HEK293T (cell line): ENCODE data around the gene PLCB4.

Experiments
- CTCF ChIA-PET: fragments of 350-600 bp; formaldehyde crosslinking; extraction: SDS; loops from one replicate; lab custom pipeline; 2021; ENCODE audit warnings: antibody characterized with exemption, inconsistent platforms; lab: Yijun Ruan, JAX
- POLR2A ChIA-PET: fragments of 350-600 bp; formaldehyde crosslinking; extraction: SDS; loops from one replicate; lab custom pipeline; 2020; ENCODE audit warnings: antibody characterized with exemption, inconsistent platforms; lab: Yijun Ruan, JAX
- DNase-seq: peaks from one replicate; pipeline ENCODE4 v3.0.0; 2012; ENCODE audit warnings: mixed read lengths; ENCODE audit errors: extremely low spot score
- ARNT ChIP-seq: fragments of 450-650 bp; IDR thresholded peaks from 2 replicates; pipeline ENCODE4 v1.6.1; 2017; ENCODE audit warnings: mild to moderate bottlenecking
- BHLHE40 ChIP-seq: fragments of 450-650 bp; IDR thresholded peaks from 2 replicates; pipeline ENCODE4 v1.6.1; 2016; ENCODE audit warnings: mild to moderate bottlenecking, moderate library complexity, borderline replicate concordance
- CTBP1 ChIP-seq: fragments of 450-650 bp; IDR thresholded peaks from 2 replicates; pipeline ENCODE4 v1.6.1; 2016; ENCODE audit warnings: borderline replicate concordance
- ELF4 ChIP-seq: fragments of 450-650 bp; IDR thresholded peaks from 2 replicates; pipeline ENCODE4 v1.6.1; 2017; ENCODE audit warnings: antibody characterized with exemption
- FOXA1 ChIP-seq: fragments of 450-650 bp; IDR thresholded peaks from 2 replicates; pipeline ENCODE4 v1.6.1; 2016; ENCODE audit warnings: mild to moderate bottlenecking
- FOXK2 ChIP-seq: fragments of 450-650 bp; IDR thresholded peaks from 2 replicates; pipeline ENCODE4 v1.6.1; 2016; ENCODE audit warnings: mild to moderate bottlenecking
- FOXM1 ChIP-seq: fragments of 450-650 bp; IDR thresholded peaks from 2 replicates; pipeline ENCODE4 v1.6.1; 2017; ENCODE audit warnings: mild to moderate bottlenecking, borderline replicate concordance
- HDGF ChIP-seq: fragments of 450-650 bp; IDR thresholded peaks from 2 replicates; pipeline ENCODE4 v1.6.1; 2017; ENCODE audit warnings: antibody characterized with exemption, borderline replicate concordance
- L3MBTL2 ChIP-seq: fragments of 450-650 bp; conservative IDR thresholded peaks from 2 replicates; pipeline ENCODE4 v1.6.1; 2016; ENCODE audit warnings: mild to moderate bottlenecking
- LEF1 ChIP-seq: fragments of 450-650 bp; IDR thresholded peaks from 2 replicates; pipeline ENCODE4 v1.6.1; 2017; ENCODE audit warnings: mild to moderate bottlenecking, borderline replicate concordance
- NFRKB ChIP-seq: fragments of 450-650 bp; IDR thresholded peaks from 2 replicates; pipeline ENCODE4 v1.6.1; 2016; ENCODE audit warnings: mild to moderate bottlenecking, moderate library complexity
- SP1 ChIP-seq: fragments of 450-650 bp; IDR thresholded peaks from 2 replicates; pipeline ENCODE4 v1.6.1; 2017
- SUZ12 ChIP-seq: fragments of 450-650 bp; IDR thresholded peaks from 2 replicates; pipeline ENCODE4 v1.6.1; 2016; ENCODE audit warnings: mild to moderate bottlenecking
- TARDBP ChIP-seq: fragments of 450-650 bp; IDR thresholded peaks from 2 replicates; pipeline ENCODE4 v1.6.1; 2016
- ZNF384 ChIP-seq: fragments of 450-650 bp; IDR thresholded peaks from 2 replicates; pipeline ENCODE4 v1.6.1; 2016
- TF ChIP-seq, protein P1 (sequence below): fragments of 450-650 bp; IDR thresholded peaks from 2 replicates; pipeline ENCODE4 v1.6.1; 2016

The PLCB4 gene

DNA sequence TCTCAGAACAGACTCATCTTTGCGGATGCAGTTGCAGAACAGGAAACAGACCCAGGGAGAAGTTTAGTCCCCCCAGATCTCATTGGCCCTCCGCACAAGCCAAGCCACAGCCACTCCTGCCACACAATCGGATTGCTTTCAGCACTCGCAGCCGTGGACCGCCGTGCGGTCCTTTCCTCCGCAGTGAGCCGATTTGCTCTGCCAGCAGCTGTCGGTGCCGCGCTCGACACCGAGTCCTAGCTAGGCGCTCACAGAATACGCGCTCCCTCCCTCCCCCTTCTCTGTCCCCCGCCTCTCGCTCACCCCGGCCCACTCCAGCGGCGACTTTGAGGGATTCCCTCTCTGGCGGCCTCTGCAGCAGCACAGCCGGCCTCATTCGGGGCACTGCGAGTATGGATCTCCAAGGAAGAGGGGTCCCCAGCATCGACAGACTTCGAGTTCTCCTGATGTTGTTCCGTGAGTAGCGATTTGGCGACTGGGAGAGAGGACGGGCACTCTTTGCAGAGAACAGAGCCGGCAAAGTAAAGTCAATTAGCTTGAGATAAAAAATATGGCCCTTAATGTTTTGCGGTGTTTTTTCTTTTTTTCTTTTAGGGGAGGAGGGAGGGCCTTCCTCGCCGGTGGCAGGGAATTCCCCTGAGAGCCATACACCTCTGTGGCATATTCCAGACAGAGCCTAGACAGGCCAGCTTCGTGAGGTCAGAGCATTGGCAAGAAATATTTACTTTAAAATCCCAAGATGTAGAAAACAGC is 445.8 kb downstream of the PLCB4 start, which contains the start of gene LAMP5:
Gene LAMP5 (plus strand): TSS at position 130 of the 753 bp plus-strand sequence. CDS start 263 bp downstream, at position 393.
- peak; percentile 60 for DNase-seq
- TF ChIP-seq ZNF384: no peak
- TF ChIP-seq FOXA1: no peak
- no peak for TF ChIP-seq L3MBTL2
- ChIA-PET POLR2A (no interaction called here), CTCF (no interaction called here)

GRCh38 chr20:9515214-9515585 is 446.3 kb downstream of the PLCB4 start:
- TF ChIP-seq ZNF384: no peak
- no peak for TF ChIP-seq HDGF
- no peak for TF ChIP-seq L3MBTL2
- TF ChIP-seq FOXA1: no peak
- no peak for TF ChIP-seq FOXM1
- TF ChIP-seq BHLHE40: no peak
- TF ChIP-seq SUZ12: no peak
- TF ChIP-seq, protein P1, sequence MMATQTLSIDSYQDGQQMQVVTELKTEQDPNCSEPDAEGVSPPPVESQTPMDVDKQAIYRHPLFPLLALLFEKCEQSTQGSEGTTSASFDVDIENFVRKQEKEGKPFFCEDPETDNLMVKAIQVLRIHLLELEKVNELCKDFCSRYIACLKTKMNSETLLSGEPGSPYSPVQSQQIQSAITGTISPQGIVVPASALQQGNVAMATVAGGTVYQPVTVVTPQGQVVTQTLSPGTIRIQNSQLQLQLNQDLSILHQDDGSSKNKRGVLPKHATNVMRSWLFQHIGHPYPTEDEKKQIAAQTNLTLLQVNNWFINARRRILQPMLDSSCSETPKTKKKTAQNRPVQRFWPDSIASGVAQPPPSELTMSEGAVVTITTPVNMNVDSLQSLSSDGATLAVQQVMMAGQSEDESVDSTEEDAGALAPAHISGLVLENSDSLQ: no peak
- no peak for TF ChIP-seq SP1
- TF ChIP-seq FOXK2: no peak
- no peak for TF ChIP-seq ARNT
- TF ChIP-seq CTBP1: no peak
- no peak for TF ChIP-seq ELF4
- no peak for TF ChIP-seq NFRKB
- TF ChIP-seq LEF1: no peak
- no peak for TF ChIP-seq TARDBP
- ChIA-PET CTCF (no interaction called here), POLR2A (no interaction called here)
- no peak for DNase-seq

GRCh38 chr20:9515741-9516233 is 446.9 kb downstream of the PLCB4 start:
- DNase-seq: no peak
- ChIA-PET POLR2A (no interaction called here), CTCF (no interaction called here)
- TF ChIP-seq FOXK2: no peak

- ChIA-PET POLR2A (no interaction called here), CTCF (no interaction called here)
- DNase-seq: no peak
- TF ChIP-seq ZNF384: no peak
- no peak for TF ChIP-seq HDGF
- no peak for TF ChIP-seq SP1
- TF ChIP-seq FOXA1: no peak
- TF ChIP-seq CTBP1: no peak
- TF ChIP-seq FOXM1: no peak
- TF ChIP-seq TARDBP: no peak
- no peak for TF ChIP-seq L3MBTL2
- TF ChIP-seq ARNT: no peak
- TF ChIP-seq BHLHE40: no peak
- TF ChIP-seq FOXK2: no peak
- TF ChIP-seq SUZ12: no peak
- no peak for TF ChIP-seq ELF4
- TF ChIP-seq LEF1: no peak
- TF ChIP-seq, protein P1: no peak
- no peak for TF ChIP-seq NFRKB
Measured at GRCh38 chr20:9516234-9516871, 447.5 kb downstream of the PLCB4 start.

DNA sequence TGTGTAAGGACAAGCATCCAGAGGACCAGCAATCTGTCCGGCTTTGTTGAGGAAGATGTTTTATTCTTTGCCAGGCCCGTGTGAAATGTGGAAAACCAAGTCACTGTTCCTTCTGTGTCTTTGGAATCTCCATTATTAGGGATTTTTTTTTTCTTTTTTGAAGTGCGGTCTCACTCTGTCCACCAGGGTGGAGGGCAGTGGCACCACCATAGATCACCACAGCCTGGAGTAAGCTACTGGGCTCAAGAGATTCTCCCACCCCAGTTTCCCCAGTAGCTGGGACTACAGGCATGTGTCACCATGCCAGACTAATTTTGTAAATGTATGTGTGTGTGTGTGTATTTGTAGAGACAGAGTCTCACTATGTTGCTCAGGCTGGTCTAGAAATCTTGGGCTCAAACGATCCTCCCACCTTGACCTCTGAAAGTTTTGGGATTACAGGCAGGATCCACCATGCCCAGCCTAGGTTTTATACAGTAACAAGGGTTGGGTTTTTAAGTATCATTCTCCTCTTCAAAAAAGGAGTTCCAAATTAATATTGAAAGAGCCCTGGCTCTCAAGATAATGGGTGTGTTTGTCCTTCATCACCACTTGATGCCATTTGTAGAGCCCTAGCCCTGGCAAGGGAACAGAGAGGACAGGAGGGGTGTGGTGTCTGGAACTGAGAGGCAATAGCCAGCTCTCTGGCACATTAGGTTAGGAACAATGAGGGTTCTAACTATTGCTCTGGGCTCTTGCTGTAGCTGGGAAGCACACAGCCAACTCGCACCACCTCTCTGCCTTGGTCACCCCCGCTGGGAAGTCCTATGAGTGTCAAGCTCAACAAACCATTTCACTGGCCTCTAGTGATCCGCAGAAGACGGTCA is 448.6 kb downstream of the PLCB4 start:
- ChIA-PET POLR2A (no interaction called here), CTCF (no interaction called here)
- TF ChIP-seq NFRKB (no peak), HDGF (no peak), FOXM1 (no peak), CTBP1 (no peak), FOXK2 (no peak), SP1 (no peak), ARNT (no peak), L3MBTL2 (no peak), ELF4 (no peak)
- DNase-seq: no peak

DNA sequence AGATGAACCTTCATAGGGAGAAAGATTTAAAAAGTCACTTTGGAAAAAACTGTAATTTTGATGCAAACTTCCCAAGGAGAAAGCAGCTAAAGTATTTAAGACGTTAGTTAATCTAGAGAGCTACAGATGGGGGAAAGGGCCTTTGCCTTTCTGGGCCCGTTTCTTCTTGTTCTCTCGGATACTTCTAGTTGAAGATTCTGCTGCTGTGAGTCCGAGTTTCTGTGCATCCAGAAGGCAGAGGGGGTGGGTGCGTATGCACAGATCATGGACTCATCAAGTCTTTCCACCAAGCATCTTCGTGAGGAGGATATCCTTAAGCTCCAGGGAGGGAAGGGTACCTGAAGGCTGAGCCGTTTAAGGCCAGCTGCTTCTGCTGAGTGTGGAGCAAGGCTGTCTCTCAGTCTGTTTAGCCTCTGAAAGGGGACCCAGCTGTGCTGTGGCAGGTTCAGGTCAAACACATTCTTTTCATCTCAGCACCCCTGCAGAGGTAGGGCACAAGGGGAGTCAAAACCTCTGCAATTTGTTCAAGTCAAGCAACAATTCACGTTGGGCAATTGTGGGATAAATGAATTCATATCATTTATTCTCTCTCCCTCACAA is 449.8 kb downstream of the PLCB4 start:
- CTCF ChIA-PET: no interaction called here
- TF ChIP-seq, protein P1: no peak
- no peak for TF ChIP-seq L3MBTL2
- TF ChIP-seq BHLHE40: no peak
- no peak for TF ChIP-seq LEF1
- no peak for TF ChIP-seq FOXK2
- no peak for TF ChIP-seq SUZ12
- TF ChIP-seq FOXM1: no peak
- no peak for TF ChIP-seq CTBP1
- no peak for TF ChIP-seq HDGF
- TF ChIP-seq ARNT: no peak
- TF ChIP-seq TARDBP: no peak
- no peak for TF ChIP-seq FOXA1
- POLR2A ChIA-PET: no interaction called here
- no peak for DNase-seq
